Activated B cell treated with CpG ODN at 0.5 μM for 24 hours (primary cell): ENCODE data around the gene EIPR1. TPM values are rescaled to one million over a fixed set of nuclear protein-coding genes. Genes with fewer than 3 reads are reported as not detected.

Experiments
- ATAC-seq: fragments of 200-7000 bp; cut with Tn5 transposase; one replicate; pipeline ENCODE4 v1.10.0; 2021; ENCODE audit warnings: low read depth, mild to moderate bottlenecking, moderate library complexity
- CTCF ChIA-PET: fragments of 350-600 bp; sonication (Branson Sonifier 250); formaldehyde crosslinking; loops from one replicate; lab custom pipeline; 2021; ENCODE audit warnings: antibody characterized with exemption; lab: Charles Lee
- POLR2A ChIA-PET: fragments of 350-600 bp; sonication (Branson Sonifier 250); formaldehyde crosslinking; loops from one replicate; lab custom pipeline; 2021; ENCODE audit warnings: antibody characterized with exemption; lab: Charles Lee
- DNase-seq: peaks from one replicate; pipeline ENCODE4 v3.0.0; 2022
- H3K27ac Mint-ChIP-seq: one replicate; pipeline ENCODE4 v1.8.0; 2020; ENCODE audit warnings: mixed read lengths
- H3K27me3 Mint-ChIP-seq: one replicate; pipeline ENCODE4 v1.8.0; 2021; ENCODE audit warnings: mixed read lengths
- H3K36me3 Mint-ChIP-seq: one replicate; pipeline ENCODE4 v1.8.0; 2021; ENCODE audit warnings: low read depth, mixed read lengths
- H3K4me1 Mint-ChIP-seq: one replicate; pipeline ENCODE4 v1.8.0; 2021; ENCODE audit warnings: mixed read lengths
- H3K4me3 Mint-ChIP-seq: one replicate; pipeline ENCODE4 v1.8.0; 2020; ENCODE audit warnings: mild to moderate bottlenecking, mixed read lengths
- H3K9me3 Mint-ChIP-seq: one replicate; pipeline ENCODE4 v1.8.0; 2020; ENCODE audit warnings: mixed read lengths
- intact Hi-C: fragments of 100-400 bp; cut with micrococcal nuclease; formaldehyde crosslinking; loops from one replicate; pipeline ENCODE4 v1.15.1; 2024
- total RNA-seq: library from RNA; stranded (reverse); gene quantifications from 2 replicates; pipeline ENCODE4 v1.2.3, GENCODE V29; 2022
- TF ChIP-seq, protein P1 (sequence below): fragments of 200-600 bp; IDR thresholded peaks from one replicate; pipeline ENCODE4 v1.8.0; 2022; ENCODE audit warnings: antibody characterized with exemption, mild to moderate bottlenecking

EIPR1 gene
- total RNA-seq, 1 donor from 2014 or later = 36.3 TPM

GRCh38 chr2:3277748-3278520, 99.7 kb downstream of the EIPR1 start:
- TF ChIP-seq, protein P1, sequence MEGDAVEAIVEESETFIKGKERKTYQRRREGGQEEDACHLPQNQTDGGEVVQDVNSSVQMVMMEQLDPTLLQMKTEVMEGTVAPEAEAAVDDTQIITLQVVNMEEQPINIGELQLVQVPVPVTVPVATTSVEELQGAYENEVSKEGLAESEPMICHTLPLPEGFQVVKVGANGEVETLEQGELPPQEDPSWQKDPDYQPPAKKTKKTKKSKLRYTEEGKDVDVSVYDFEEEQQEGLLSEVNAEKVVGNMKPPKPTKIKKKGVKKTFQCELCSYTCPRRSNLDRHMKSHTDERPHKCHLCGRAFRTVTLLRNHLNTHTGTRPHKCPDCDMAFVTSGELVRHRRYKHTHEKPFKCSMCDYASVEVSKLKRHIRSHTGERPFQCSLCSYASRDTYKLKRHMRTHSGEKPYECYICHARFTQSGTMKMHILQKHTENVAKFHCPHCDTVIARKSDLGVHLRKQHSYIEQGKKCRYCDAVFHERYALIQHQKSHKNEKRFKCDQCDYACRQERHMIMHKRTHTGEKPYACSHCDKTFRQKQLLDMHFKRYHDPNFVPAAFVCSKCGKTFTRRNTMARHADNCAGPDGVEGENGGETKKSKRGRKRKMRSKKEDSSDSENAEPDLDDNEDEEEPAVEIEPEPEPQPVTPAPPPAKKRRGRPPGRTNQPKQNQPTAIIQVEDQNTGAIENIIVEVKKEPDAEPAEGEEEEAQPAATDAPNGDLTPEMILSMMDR = no peak
- intact Hi-C loops = no loop called here
- no peak for ATAC-seq
- no peak for DNase-seq
- POLR2A ChIA-PET = no interaction called here
- no peaks in the 10 kb centered on the region for H3K4me1 Mint-ChIP-seq
- no peak overlapping the region for H3K4me3 Mint-ChIP-seq
- CTCF ChIA-PET = no interaction called here
- peaks cover 15% of the 10 kb centered on the region for H3K9me3 Mint-ChIP-seq
- no peak overlapping the region for H3K27ac Mint-ChIP-seq
- peaks cover 60% of the 10 kb centered on the region for H3K36me3 Mint-ChIP-seq
- H3K27me3 Mint-ChIP-seq = no peaks in the 10 kb centered on the region

DNA sequence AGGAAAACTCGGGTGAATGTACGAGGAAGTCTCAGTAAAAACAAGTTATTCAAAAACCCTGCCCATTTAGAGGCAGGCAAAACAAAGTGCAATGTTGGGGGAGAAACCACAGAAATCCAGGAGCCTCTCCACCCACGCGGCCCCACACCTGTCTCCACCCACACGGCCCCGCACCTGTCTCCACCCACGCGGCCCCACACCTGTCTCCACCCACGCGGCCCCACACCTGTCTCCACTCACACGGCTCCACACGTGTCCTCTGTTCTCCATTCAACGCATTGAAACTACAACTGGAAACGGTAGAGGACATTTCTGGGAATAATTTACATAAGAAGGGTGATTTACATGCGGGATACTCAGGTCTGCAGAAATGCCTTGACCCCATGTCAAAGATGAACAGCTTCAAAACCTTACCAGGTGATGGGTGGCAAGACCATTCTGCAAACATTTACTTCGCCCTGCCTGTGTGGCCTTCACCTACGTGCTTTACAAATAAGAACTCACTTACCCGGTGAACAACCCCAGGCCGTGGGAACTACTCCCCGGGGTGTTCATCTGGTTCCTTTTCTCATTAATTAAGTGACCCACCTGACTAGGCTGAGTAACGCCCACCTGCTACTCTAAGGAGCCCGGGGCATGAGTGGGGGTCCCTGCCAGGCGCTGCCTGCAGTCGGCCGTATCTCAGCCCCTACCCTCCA, 100.4 kb downstream of the EIPR1 start:
- no peak for ATAC-seq
- Mint-ChIP-seq H3K4me1 (no peaks in the 10 kb centered on the region), H3K36me3 (peaks cover 64% of the 10 kb centered on the region), H3K27me3 (no peaks in the 10 kb centered on the region), H3K4me3 (no peak overlapping the region), H3K27ac (no peak overlapping the region), H3K9me3 (peaks cover 15% of the 10 kb centered on the region)
- CTCF ChIA-PET = no interaction called here
- TF ChIP-seq, protein P1 = no peak
- DNase-seq = no peak
- intact Hi-C loops = no loop called here
- POLR2A ChIA-PET = no interaction called here

- ChIA-PET CTCF (no interaction called here), POLR2A (no interaction called here)
- Mint-ChIP-seq H3K27me3 (no peaks in the 10 kb centered on the region), H3K4me1 (no peaks in the 10 kb centered on the region), H3K27ac (no peak overlapping the region), H3K36me3 (peaks cover 44% of the 10 kb centered on the region), H3K9me3 (peaks cover 15% of the 10 kb centered on the region), H3K4me3 (no peak overlapping the region)
- intact Hi-C loops = no loop called here
- ATAC-seq (no peak), DNase-seq (no peak)
- TF ChIP-seq, protein P1 = no peak
These were observed 104.9 kb downstream of the EIPR1 start for GRCh38 chr2:3272761-3273160.

GRCh38 chr2:3270095-3270478, 107.5 kb downstream of the EIPR1 start:
- POLR2A ChIA-PET = no interaction called here
- DNase-seq (no peak), ATAC-seq (no peak)
- no peaks in the 10 kb centered on the region for H3K4me1 Mint-ChIP-seq
- no peaks in the 10 kb centered on the region for H3K27me3 Mint-ChIP-seq
- peaks cover 6% of the 10 kb centered on the region for H3K9me3 Mint-ChIP-seq
- H3K36me3 Mint-ChIP-seq = peaks cover 32% of the 10 kb centered on the region
- no peak overlapping the region for H3K4me3 Mint-ChIP-seq
- H3K27ac Mint-ChIP-seq = no peak overlapping the region
- TF ChIP-seq, protein P1 = no peak
- intact Hi-C loops = no loop called here
- CTCF ChIA-PET = no interaction called here

- Mint-ChIP-seq H3K4me1 (no peaks in the 10 kb centered on the region), H3K27ac (no peak overlapping the region), H3K36me3 (peaks cover 29% of the 10 kb centered on the region), H3K9me3 (peaks cover under 1% of the 10 kb centered on the region), H3K4me3 (no peak overlapping the region), H3K27me3 (no peaks in the 10 kb centered on the region)
- ChIA-PET CTCF (no interaction called here), POLR2A (no interaction called here)
- DNase-seq (no peak), ATAC-seq (no peak)
- TF ChIP-seq, protein P1 = no peak
- intact Hi-C loops = no loop called here
These were observed 108.1 kb downstream of the EIPR1 start for GRCh38 chr2:3269425-3270094.
